PC-3 (cell line): Measurements from ENCODE around the gene TMEM229B. TPM values are rescaled to one million over a fixed set of nuclear protein-coding genes. Genes with fewer than 3 reads are reported as not detected.

Experiments
- ATAC-seq: fragments of 200-7000 bp; cut with Tn5 transposase; 2 replicates; pipeline ENCODE4 v1.9.1; 2020; ENCODE audit warnings: mild to moderate bottlenecking, moderate library complexity
- BruUV-seq: library from RNA; stranded (reverse); fragments of 400-500 nt; replicated peaks from 2 replicates; lab custom pipeline; 2021; lab: Mats Ljungman, UMichigan
- CTCF ChIA-PET: fragments of 300-600 bp; sonication (Branson Sonifier 250); formaldehyde crosslinking; loops from one replicate; lab custom pipeline; 2022; ENCODE audit warnings: antibody characterized with exemption; lab: Charles Lee
- POLR2A ChIA-PET: fragments of 300-600 bp; sonication (Branson Sonifier 250); formaldehyde crosslinking; loops from one replicate; lab custom pipeline; 2022; ENCODE audit warnings: antibody characterized with exemption; ENCODE audit not compliant: unreplicated experiment; lab: Charles Lee
- DNase-seq: peaks from one replicate; pipeline ENCODE4 v3.0.0-alpha.2; 2015
- H2AFZ ChIP-seq: fragments of 300-600 bp; sonication (generic); 2 replicates; pipeline ENCODE4 v1.6.0; 2016; ENCODE audit warnings: antibody characterized with exemption, low read length
- H3F3A ChIP-seq: fragments of 300-600 bp; sonication (generic); one replicate; pipeline ENCODE4 v1.6.0; 2017; ENCODE audit warnings: antibody characterized with exemption, low read length, control low read depth, mild to moderate bottlenecking; ENCODE audit not compliant: unreplicated experiment
- H3K27ac ChIP-seq: fragments of 300-600 bp; sonication (generic); 2 replicates; pipeline ENCODE4 v1.5.1; 2016; ENCODE audit warnings: mild to moderate bottlenecking, low read length
- H3K27me3 ChIP-seq: fragments of 300-600 bp; sonication (generic); 2 replicates; pipeline ENCODE4 v1.6.1; 2016; ENCODE audit warnings: low read length, mixed read lengths
- H3K36me3 ChIP-seq: fragments of 300-600 bp; sonication (generic); 2 replicates; pipeline ENCODE4 v1.6.1; 2016; ENCODE audit warnings: low read depth, mixed run types, low read length, mixed read lengths
- H3K4me1 ChIP-seq: fragments of 300-600 bp; sonication (generic); 2 replicates; pipeline ENCODE4 v1.5.1; 2016; ENCODE audit warnings: low read length; ENCODE audit not compliant: insufficient read depth
- H3K4me2 ChIP-seq: fragments of 300-600 bp; sonication (generic); 2 replicates; pipeline ENCODE4 v1.6.0; 2016; ENCODE audit warnings: low read length
- H3K4me3 ChIP-seq: fragments of 300-600 bp; sonication (generic); 2 replicates; pipeline ENCODE4 v1.5.1; 2016; ENCODE audit warnings: mild to moderate bottlenecking, low read length, mixed read lengths
- H3K79me2 ChIP-seq: fragments of 300-600 bp; sonication (generic); 2 replicates; pipeline ENCODE4 v1.6.1; 2017; ENCODE audit warnings: low read length, mixed read lengths
- H3K9ac ChIP-seq: fragments of 300-600 bp; sonication (generic); 2 replicates; pipeline ENCODE4 v1.6.0; 2016; ENCODE audit warnings: mild to moderate bottlenecking, low read length
- H3K9me2 ChIP-seq: fragments of 300-600 bp; sonication (generic); replicated peaks from 2 replicates; pipeline ENCODE4 v1.6.1; 2016; ENCODE audit warnings: mixed run types, low read length, mixed read lengths
- H3K9me3 ChIP-seq: fragments of 300-600 bp; sonication (generic); 2 replicates; pipeline ENCODE4 v1.6.1; 2016; ENCODE audit warnings: low read length, mixed read lengths
- H4K20me1 ChIP-seq: fragments of 300-600 bp; sonication (generic); 2 replicates; pipeline ENCODE4 v1.6.1; 2016; ENCODE audit warnings: low read length, mixed read lengths
- EZH2 ChIP-seq: fragments of 300-600 bp; sonication (generic); IDR thresholded peaks from one replicate; pipeline ENCODE4 v1.6.1; 2017; ENCODE audit warnings: antibody characterized with exemption, mild to moderate bottlenecking, low read length; ENCODE audit not compliant: unreplicated experiment
- EZH2phosphoT487 ChIP-seq: fragments of 300-600 bp; sonication (generic); IDR thresholded peaks from 2 replicates; pipeline ENCODE4 v1.6.1; 2018; ENCODE audit warnings: mild to moderate bottlenecking, antibody characterized with exemption, low read length, borderline replicate concordance
- intact Hi-C: fragments of 100-400 bp; cut with micrococcal nuclease; formaldehyde crosslinking; loops from 2 replicates; pipeline ENCODE4 v1.9.0; 2023
- total RNA-seq: library from RNA; depleted of rRNA; stranded (reverse); fragments of >200 nt; gene quantifications from 2 replicates; pipeline ENCODE4 v1.2.3, GENCODE V29; 2014
- TF ChIP-seq, protein P1 (sequence below): fragments of 300-600 bp; sonication (generic); conservative IDR thresholded peaks from 2 replicates; pipeline ENCODE4 v1.5.1; 2017; ENCODE audit warnings: antibody characterized with exemption, low read depth, mild to moderate bottlenecking, low read length

TMEM229B gene
- total RNA-seq, 1 experiment from 2014 or later: not detected

GRCh38 chr14:67435603-67436002, 52.9 kb downstream of the TMEM229B start:
- no peak for DNase-seq
- no peaks in the 10 kb centered on the region for H3F3A ChIP-seq
- no peaks in the 10 kb centered on the region for H4K20me1 ChIP-seq
- no peak overlapping the region for H3K4me2 ChIP-seq
- POLR2A ChIA-PET: no interaction called here
- no peak overlapping the region for H2AFZ ChIP-seq
- H3K9me2 ChIP-seq: no peaks in the 10 kb centered on the region
- peaks cover 24% of the 10 kb centered on the region; the same call in 1 of the 2 replicates for H3K27me3 ChIP-seq
- H3K27ac ChIP-seq: no peak overlapping the region
- no peak for ATAC-seq
- no peaks in the 10 kb centered on the region for H3K9me3 ChIP-seq
- H3K36me3 ChIP-seq: no peaks in the 10 kb centered on the region
- H3K4me3 ChIP-seq: no peak overlapping the region
- H3K79me2 ChIP-seq: no peaks in the 10 kb centered on the region
- intact Hi-C loops: no loop called here
- H3K4me1 ChIP-seq: 0 out of 2 replicates have a peak, but pooled peaks cover 4% of the 10 kb centered on the region
- TF ChIP-seq, protein P1, sequence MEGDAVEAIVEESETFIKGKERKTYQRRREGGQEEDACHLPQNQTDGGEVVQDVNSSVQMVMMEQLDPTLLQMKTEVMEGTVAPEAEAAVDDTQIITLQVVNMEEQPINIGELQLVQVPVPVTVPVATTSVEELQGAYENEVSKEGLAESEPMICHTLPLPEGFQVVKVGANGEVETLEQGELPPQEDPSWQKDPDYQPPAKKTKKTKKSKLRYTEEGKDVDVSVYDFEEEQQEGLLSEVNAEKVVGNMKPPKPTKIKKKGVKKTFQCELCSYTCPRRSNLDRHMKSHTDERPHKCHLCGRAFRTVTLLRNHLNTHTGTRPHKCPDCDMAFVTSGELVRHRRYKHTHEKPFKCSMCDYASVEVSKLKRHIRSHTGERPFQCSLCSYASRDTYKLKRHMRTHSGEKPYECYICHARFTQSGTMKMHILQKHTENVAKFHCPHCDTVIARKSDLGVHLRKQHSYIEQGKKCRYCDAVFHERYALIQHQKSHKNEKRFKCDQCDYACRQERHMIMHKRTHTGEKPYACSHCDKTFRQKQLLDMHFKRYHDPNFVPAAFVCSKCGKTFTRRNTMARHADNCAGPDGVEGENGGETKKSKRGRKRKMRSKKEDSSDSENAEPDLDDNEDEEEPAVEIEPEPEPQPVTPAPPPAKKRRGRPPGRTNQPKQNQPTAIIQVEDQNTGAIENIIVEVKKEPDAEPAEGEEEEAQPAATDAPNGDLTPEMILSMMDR: no peak
- TF ChIP-seq EZH2phosphoT487 (no peak), EZH2 (no peak)
- CTCF ChIA-PET: no interaction called here
- no TSS peak for BruUV-seq
- H3K9ac ChIP-seq: no peak overlapping the region

DNA sequence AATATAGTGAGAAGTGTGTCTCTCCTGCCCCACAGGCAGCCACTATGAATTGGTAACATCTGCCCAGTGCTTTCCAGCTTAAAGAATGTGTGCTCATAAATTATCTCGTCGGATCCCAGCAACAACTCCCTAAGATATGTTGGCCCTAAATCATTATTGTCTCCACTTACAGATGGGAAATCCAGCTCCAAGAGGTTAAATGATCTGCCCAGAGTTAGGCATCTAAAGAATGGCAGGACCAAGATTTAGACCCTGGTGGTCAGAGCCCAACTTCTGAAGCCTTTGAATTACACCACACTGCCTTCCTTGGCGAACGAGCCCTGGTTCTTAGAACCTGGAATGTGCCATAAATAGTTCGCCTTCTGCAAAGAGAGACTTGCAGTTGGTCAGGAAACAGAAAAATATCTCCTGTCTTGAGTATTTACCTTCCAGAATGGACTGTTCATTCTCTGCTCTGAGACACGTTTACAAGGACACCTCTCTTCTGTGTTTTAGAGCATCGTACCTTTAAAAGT, 56.4 kb downstream of the TMEM229B start:
- CTCF ChIA-PET: interaction anchor here (0.8 to 1.2 kb wide), 2 partner anchors 95 to 272 kb away, joined by 3 read pairs; no protein-coding TSS in a partner anchor
- H3K9ac ChIP-seq: no peak overlapping the region
- no peaks in the 10 kb centered on the region for H3K9me2 ChIP-seq
- H3K27me3 ChIP-seq: peaks cover 24% of the 10 kb centered on the region; the same call in 1 of the 2 replicates
- intact Hi-C loops: no loop called here
- TF ChIP-seq EZH2 (no peak), EZH2phosphoT487 (no peak)
- TF ChIP-seq, protein P1: no peak
- H3F3A ChIP-seq: no peaks in the 10 kb centered on the region
- H3K4me3 ChIP-seq: no peak overlapping the region
- H3K9me3 ChIP-seq: no peaks in the 10 kb centered on the region
- no peak overlapping the region for H3K27ac ChIP-seq
- H2AFZ ChIP-seq: no peak overlapping the region
- no peaks in the 10 kb centered on the region for H3K36me3 ChIP-seq
- H3K4me1 ChIP-seq: peaks cover 8% of the 10 kb centered on the region
- H3K4me2 ChIP-seq: no peak overlapping the region
- DNase-seq (no peak), ATAC-seq (no peak)
- no peaks in the 10 kb centered on the region for H4K20me1 ChIP-seq
- POLR2A ChIA-PET: no interaction called here
- H3K79me2 ChIP-seq: no peaks in the 10 kb centered on the region
- BruUV-seq: no TSS peak

- Histone ChIP-seq H4K20me1 (no peaks in the 10 kb centered on the region), H3K4me3 (no peak overlapping the region), H3F3A (no peaks in the 10 kb centered on the region), H3K27ac (no peak overlapping the region), H3K9ac (no peak overlapping the region), H3K4me2 (no peak overlapping the region), H3K27me3 (peaks cover 20% of the 10 kb centered on the region; the same call in 1 of the 2 replicates), H3K9me2 (no peaks in the 10 kb centered on the region), H3K79me2 (no peaks in the 10 kb centered on the region), H2AFZ (no peak overlapping the region), H3K4me1 (peaks cover 8% of the 10 kb centered on the region), H3K36me3 (no peaks in the 10 kb centered on the region), H3K9me3 (no peaks in the 10 kb centered on the region)
- no TSS peak for BruUV-seq
- POLR2A ChIA-PET: no interaction called here
- intact Hi-C loops: loop anchor here (5.0 kb wide), 1 partner anchor 83 kb away; no protein-coding TSS in a partner anchor
- TF ChIP-seq EZH2phosphoT487 (no peak), EZH2 (no peak)
- TF ChIP-seq, protein P1: no peak
- ATAC-seq: no peak
- CTCF ChIA-PET: no interaction called here
- DNase-seq: no peak
These were observed 58.9 kb downstream of the TMEM229B start for GRCh38 chr14:67429510-67430205.
